ENCODE data around the gene TPRN.
A peak's percentile ranks its signal among the peaks of the same experiment; 100 is the strongest.

The TPRN gene

DNA sequence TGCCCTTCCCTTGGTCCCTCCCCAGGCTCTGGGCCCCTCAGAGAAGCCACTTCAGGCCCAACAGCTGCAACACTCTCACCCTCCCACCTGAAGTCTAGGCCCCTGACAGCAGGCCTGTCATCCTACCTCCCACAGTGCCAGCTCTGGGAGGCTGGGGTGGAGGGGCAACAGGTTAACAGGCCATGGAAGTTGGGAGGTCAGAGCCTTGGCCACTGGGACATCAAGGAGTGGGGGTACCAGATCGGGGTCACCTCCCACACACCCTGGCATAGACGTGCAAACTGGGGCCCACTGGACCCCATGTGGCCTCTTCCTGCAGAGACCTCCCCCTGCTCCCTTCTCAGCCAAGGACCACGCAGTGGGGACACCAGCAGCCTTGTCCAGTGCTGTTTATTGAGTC is 9.3 kb downstream of the TPRN start:
- no peak for DNase-seq

DNA sequence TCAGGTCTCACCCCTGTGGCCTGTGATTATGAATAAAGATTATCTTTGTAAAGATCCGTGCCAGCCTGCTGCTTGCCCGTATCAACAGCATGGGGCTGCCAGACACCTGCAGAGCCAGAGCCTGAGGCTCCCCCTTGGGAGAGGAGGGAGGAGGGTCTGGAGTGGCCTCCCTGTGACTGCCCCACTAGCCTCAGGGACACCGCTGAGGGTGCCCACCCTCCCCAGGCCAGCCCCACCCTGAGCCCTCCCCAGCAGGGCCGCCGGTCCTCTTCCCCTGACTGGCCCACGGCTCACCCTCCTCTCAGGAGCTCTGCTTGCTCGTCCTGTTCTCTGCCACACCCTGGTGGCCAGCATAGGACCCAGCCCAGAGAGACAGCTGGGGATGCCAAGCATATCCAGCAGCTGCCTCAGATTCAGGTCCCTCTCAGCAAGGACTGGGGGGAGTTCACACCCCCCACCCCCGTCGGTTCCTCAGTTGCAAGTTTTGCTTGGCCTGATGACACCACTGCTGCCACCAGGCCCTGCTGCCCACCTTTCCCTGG is 10.2 kb downstream of the TPRN start:
- no peak for DNase-seq

DNA sequence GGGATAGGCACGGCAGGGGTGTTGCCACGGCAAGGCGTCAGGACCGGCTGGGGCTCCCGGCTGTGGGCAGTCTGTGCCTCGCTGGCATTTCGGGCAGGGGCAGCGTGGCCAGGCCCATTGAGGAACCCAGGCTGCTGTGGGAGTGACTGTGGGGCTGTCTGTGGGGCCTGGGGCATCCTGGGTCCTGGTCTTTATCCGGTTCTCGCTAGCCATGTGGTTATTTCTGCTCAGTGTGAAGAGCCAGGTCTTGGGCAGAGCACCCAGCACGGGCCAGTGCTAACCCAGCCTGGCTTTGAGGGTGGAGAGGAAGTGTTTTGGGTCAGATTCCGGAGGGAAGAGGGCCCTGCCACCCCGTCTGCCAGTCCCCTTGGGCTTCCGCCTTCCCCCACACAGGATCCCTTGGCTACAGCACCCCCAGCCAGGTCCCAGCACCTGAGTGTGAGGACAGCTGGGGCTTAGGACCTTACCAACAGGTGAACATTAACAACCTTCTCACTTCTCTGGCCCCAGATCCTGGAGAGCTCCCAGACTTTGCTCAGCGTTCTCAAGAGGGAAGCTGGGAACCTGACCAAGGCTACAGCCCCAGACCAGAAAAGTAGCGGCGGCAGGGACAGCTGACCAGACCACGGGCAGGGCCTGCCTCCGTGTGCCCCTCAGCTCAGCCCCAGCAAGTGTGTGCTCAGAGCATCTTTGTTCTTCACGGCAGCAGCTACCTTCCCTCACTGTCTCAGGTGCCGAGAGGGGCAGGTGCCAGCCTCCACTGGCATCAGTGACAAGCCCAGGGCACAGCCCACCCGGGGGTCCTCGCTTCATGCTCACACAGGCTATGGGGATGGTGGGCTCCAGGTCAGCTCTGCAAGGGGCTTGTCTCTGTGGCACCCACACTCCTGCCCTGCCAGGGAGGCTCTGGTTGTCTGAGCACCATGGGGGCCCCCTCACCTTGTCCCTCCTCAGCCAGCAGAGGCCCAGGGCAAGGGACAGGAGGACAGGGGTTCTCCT is 10.9 kb downstream of the TPRN start:
- DNase-seq: no peak

DNA sequence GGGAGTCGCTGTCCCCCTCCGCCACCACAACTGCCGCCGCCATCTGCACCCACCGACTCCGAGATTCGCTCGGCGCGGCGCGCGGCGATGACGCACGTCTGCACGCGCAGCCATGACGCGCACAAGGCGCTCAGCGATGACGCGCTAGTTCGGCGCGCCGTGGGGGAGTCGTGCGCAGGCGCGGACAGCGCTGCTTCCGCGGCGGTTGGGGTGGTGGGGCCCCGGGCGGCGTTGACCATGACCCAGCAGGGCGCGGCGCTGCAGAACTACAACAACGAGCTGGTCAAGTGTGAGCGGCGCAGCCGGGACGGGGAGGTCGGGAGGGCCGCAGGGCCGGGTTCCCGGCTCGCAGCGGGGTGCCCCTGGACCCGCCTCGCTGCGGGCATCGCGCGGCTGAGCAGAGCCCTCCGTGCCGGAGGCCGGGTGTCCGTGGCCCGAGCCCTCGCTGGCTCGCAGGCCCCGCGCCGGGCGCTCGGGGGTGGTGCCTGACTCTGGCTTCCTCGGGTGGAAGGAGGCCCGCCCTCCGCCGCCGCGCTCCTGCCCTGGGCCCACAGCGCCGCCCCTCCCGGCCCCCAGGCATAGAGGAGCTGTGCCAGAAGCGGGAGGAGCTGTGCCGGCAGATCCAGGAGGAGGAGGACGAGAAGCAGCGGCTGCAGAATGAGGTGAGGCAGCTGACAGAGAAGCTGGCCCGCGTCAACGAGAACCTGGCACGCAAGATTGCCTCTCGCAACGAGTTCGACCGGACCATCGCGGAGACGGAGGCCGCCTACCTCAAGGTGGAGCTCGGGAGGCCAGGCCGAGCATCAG is 11.8 kb downstream of the TPRN start, which contains the start of the genes ANAPC2 and SSNA1:
ANAPC2 (minus strand) TSS at position 71 of the 807 bp plus-strand sequence; CDS start at position 43, 28 bp downstream.
SSNA1 (plus strand) TSS at position 187 of the 807 bp plus-strand sequence; CDS start at position 238, 51 bp downstream.
- peak; percentile 30 to 95 (median 90) for DNase-seq

- DNase-seq: no peak
Measured at GRCh38 chr9:137188086-137188489, 12.5 kb downstream of the TPRN start.

- no peak for DNase-seq
Measured at GRCh38 chr9:137187386-137187785, 13.2 kb downstream of the TPRN start.

DNA sequence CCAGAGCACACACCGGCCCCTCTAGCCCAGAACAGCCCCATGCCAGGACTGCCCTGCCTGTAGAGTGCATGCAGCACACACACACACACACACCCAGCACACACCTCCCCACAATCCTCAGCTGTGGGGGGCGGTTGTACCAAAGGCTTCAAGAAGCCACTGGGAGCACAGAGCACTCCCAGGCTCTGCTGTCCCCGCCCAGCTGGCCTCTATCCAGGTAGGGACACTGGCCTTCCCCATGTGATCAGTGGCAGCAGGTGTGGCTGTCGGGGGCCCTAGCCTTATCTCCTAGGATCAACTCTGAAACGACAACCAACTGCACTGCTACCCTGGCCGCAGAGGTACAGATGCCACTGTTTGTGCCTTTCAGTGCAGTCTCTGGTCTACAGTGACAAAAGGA is 14.2 kb downstream of the TPRN start:
- DNase-seq: no peak

DNA sequence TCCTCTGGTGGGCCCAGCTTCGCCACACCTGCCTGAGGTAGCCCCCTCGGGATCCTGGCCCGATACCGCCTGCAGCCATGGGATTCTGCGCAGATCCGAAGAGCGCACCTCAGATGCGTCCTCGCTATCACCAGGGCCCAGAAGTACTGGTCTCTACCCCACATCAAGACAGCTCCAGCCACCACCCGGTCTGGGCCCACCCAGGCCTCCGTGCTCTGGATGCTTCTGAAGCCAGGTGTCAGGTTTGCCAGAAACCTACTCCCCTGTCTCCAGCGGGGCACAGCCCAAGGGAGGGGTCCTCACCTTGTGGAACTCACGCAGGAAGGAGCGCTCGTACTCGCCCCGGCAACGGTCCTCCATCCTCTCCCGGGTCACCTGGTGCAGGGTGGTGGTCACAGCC is 14.6 kb downstream of the TPRN start:
- no peak for DNase-seq

GRCh38 chr9:137184881-137185660 is 15.5 kb downstream of the TPRN start:
- no peak for DNase-seq

DNA sequence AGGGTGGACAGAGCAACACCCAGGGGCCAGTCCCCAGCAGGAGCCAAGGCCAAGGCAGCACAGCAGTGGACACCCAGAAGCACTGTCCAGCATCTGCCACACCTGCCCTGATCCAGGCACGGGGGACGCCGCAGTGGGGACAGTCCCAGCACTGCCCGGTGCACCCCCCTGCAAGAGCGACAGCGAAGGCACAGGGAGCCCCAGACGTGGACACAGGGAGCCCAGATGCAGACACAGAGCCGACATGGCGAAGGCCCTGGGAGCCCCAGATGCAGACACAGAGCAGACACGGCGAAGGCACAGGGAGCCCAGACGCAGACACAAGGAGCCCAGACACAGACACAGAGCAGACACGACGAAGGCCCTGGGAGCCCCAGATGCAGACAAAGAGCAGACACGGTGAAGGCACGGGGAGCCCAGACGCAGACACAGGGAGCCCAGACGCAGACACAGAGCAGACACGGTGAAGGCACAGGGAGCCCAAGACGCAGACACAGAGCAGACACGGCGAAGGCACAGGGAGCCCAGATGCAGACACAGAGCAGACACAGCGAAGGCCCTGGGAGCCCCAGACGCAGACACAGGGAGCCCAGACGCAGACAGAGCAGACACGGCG is 16.5 kb downstream of the TPRN start:
- no peak for DNase-seq

DNA sequence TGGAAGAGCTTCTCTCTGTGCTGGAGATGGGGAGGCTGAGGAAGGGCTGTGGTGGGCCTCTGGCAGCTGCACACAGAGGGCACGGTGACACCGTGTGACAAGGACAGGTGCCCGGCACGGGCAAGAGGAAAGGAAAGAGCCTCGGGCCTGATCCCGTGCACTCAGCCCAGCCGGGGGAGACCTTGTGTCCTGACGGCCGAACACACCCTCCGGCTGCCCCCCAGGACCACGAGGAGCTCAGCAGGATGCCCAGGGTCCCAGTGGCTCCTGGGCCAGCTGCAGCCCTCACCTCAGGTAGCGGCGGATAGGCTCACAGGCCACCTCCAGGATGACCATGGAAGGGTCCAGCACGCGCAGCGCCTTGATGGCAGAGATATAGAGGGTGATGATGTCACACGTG is 17.7 kb downstream of the TPRN start:
- no peak for DNase-seq

DNA sequence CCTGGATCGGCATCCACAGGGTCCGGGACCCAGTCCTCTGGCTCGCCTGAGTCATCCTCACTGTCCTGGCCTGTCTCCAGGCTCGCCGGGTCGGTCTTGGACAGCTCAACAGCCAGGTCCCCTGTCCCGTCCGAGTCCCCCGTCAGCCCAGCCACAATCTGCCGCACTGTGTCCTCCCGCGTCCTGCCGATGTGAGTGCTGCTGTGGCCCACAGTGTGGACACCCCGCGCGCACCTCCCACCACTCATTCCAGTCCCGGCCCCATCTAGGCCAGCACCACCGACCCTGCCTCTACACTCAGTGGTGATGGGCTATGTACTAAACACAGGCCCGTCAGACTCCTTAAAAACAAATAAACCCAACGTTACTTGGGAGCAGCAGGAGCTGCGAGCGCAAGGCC is 18.9 kb downstream of the TPRN start:
- no peak for DNase-seq

DNA sequence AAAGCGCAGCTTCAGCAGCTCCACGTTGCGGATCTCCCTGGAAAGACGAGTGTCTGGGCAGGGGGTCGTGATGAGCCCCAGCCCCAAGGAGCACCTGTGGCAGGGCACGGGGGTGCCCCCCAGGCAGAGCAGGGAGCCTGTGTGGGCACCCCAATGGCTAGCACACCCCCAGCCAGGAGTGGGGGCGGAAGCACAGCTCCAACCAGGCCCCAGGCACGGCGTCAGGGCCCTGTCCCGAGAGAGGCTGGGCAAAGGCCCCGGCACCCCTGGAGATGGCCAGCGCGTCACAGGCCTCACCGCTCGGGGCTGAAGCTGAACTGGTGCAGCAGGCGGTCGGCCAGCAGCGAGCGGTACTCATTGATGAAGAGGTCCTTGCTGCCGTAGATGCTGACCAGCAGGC is 20.1 kb downstream of the TPRN start:
- no peak for DNase-seq

- DNase-seq: no peak
Measured at GRCh38 chr9:137179761-137180160, 20.8 kb downstream of the TPRN start.

DNA sequence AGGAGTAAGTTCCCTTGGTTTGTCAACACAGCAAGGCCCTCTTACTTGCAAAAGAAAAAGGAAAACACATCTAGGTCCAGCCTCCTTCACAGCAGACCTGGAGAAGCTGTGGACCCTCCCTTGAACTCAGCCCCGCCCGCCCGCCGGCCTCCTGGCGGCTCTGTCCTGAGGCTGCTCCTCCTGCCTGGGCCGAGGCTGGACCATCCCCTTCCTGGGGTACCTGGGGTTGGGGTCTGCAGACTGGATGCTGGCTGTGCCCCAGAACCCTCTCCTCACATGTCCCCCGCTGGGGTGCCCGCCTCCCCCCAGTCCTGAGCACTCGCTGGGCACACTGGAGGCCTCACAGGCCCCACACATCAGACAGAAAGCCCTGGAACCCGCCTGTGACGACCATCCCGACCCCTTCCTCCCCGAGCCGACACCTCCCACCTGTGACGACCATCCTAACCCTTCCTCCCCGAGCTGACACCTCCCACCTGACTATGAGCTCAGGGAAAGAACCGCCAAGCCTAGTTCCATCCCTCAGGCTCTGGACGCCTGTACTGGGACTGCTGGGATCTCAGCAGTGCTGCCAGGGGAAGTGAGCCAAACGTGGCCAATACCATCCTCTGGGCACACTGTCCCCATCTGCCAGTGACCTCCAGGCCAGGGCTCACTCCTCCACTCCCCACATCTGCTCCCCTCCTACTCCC is 21.5 kb downstream of the TPRN start:
- DNase-seq: no peak

- no peak for DNase-seq
Measured at GRCh38 chr9:137178201-137178938, 22.2 kb downstream of the TPRN start.

DNA sequence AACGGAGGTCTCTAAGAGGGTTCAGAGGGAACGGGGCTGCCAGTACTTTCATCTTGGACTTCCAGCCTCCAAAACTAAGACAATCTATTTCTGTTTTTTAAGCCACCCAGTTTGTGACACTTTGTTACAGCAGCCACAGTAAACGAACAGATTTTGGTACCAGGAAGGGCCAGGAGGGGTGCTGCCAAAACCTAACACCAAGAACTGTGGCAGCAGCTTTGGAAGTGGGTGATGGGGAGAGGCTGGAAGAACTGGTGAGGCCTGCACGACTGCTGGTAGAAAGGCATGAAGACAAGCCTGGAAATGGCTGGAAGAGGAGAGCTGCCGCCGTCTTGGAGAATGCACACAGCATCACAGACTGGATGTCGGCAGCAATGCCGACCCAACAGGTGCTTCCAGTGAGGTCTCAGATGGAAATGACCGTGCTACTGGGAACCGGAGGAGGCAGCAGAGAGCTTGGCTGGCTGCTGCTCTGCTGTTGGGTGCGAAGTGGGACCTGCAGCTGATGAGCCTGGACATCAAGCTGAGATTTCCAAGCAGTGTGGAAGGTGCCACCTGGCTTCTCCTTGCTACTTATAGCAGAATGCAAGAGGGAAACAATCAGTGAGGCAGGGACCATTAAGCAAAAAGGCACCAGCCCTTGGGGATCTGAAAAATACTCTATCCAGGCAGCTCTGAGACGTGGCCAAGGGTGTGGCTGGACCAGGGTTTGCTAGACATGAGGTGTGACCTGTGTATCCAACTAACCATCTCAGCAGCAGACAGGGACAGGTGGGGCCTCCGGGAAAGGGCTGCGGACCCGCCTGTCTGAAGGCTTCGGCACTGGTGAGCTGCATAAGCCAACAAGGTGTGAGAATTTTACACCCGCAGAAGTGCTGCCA is 24.0 kb downstream of the TPRN start:
- DNase-seq: peak in 12 of 58 donors; percentile 15 to 62 (median 25)
